Skeletal muscle tissue (tissue), 4 donors: ENCODE results near the gene EHMT2. TPM values are rescaled to one million over a fixed set of nuclear protein-coding genes. Genes with fewer than 3 reads are reported as not detected.
A peak's percentile ranks its signal among the peaks of the same experiment; 100 is the strongest.

ENCODE experiments used
- H3K27ac ChIP-seq: one replicate; pipeline ENCODE4 v1.7.0; 2013; ENCODE audit warnings: mild to moderate bottlenecking, low read depth, low read length, inconsistent platforms
- H3K27me3 ChIP-seq, 3 donors: one replicate each; pipeline ENCODE4 v1.7.0; 2013; ENCODE audit warnings: low read length in 3 of 3; ENCODE audit not compliant: control insufficient read depth in 3 of 3, insufficient read depth in 3 of 3
- H3K36me3 ChIP-seq, 3 donors: one replicate each; pipeline ENCODE4 v1.7.0; 2013; ENCODE audit warnings: low read length in 3 of 3; ENCODE audit not compliant: control insufficient read depth in 3 of 3, insufficient read depth in 3 of 3
- H3K4me1 ChIP-seq, 3 donors: one replicate each; pipeline ENCODE4 v1.7.0; 2013; ENCODE audit warnings: low read length in 3 of 3, mild to moderate bottlenecking in 3 of 3; ENCODE audit not compliant: control insufficient read depth in 3 of 3, insufficient read depth in 3 of 3
- H3K4me3 ChIP-seq, 3 donors: one replicate each; pipeline ENCODE4 v1.7.0; 2013; ENCODE audit warnings: low read length in 3 of 3
- H3K9ac ChIP-seq, 3 donors: one replicate each; pipeline ENCODE4 v1.7.0; 2013; ENCODE audit warnings: low read length in 3 of 3, mild to moderate bottlenecking in 3 of 3, moderate library complexity in 2 of 3, low read depth in 1 of 3
- H3K9me3 ChIP-seq, 3 donors: one replicate each; pipeline ENCODE4 v1.7.0; 2013; ENCODE audit warnings: low read length in 3 of 3; ENCODE audit not compliant: control insufficient read depth in 3 of 3
- total RNA-seq: library from RNA; depleted of rRNA; stranded (reverse); fragments of >200 nt; gene quantifications from one replicate; pipeline ENCODE4 v1.2.3, GENCODE V29; 2014
- donor health status: Osteomylitis.

EHMT2 gene
- total RNA-seq, 1 donor from 2014 or later: 24.0 TPM

- Histone ChIP-seq H3K27me3 (peaks cover 0 to 7% (median 0%) of the 10 kb centered on the region in 3 donors), H3K27ac (no peak overlapping the region), H3K36me3 (no peaks in the 10 kb centered on the region), H3K9me3 (no peaks in the 10 kb centered on the region), H3K4me3 (no peak overlapping the region), H3K9ac (no peak overlapping the region), H3K4me1 (peaks cover 13 to 19% (median 16%) of the 10 kb centered on the region in 3 donors)
These were observed 7.5 kb upstream of the EHMT2 start for GRCh38 chr6:31905041-31905440.

GRCh38 chr6:31903957-31904356, 6.5 kb upstream of the EHMT2 start:
- Histone ChIP-seq H3K27ac (no peak overlapping the region), H3K4me1 (peaks cover 13 to 22% (median 16%) of the 10 kb centered on the region in 3 donors)

GRCh38 chr6:31901953-31902643, 4.6 kb upstream of the EHMT2 start, which contains the start of gene ZBTB12:
Gene ZBTB12, minus strand, starts transcription at chr6:31902086. Its CDS starts 781 bp downstream, at chr6:31901305.
- H3K9me3 ChIP-seq: no peaks in the 10 kb centered on the region
- peak within 1 kb of the TSS; percentile 73 to 91 (median 86) for H3K4me3 ChIP-seq
- peak within 1 kb of the TSS; percentile 83 for H3K27ac ChIP-seq
- H3K9ac ChIP-seq: peak within 1 kb of the TSS; percentile 79 to 88 (median 84)
- H3K4me1 ChIP-seq: peaks cover 18 to 27% (median 25%) of the 10 kb centered on the region in 3 donors
- peaks cover 0 to 2% (median 0%) of the 10 kb centered on the region in 3 donors for H3K36me3 ChIP-seq
- H3K27me3 ChIP-seq: peaks cover 0 to 7% (median 0%) of the 10 kb centered on the region in 3 donors

More at GRCh38 chr6:31903957-31904356, 6.5 kb upstream of the EHMT2 start:
- Histone ChIP-seq H3K36me3 (no peaks in the 10 kb centered on the region), H3K9me3 (no peaks in the 10 kb centered on the region), H3K9ac (no peak overlapping the region), H3K27me3 (peaks cover 0 to 7% (median 0%) of the 10 kb centered on the region in 3 donors), H3K4me3 (no peak overlapping the region)

GRCh38 chr6:31901415-31901952, 4.0 kb upstream of the EHMT2 start:
- peak overlapping the region; percentile 23 to 91 (median 73) for H3K4me3 ChIP-seq
- H3K27me3 ChIP-seq: peaks cover 0 to 5% (median 0%) of the 10 kb centered on the region in 3 donors
- H3K9me3 ChIP-seq: no peaks in the 10 kb centered on the region
- H3K9ac ChIP-seq: peak overlapping the region; percentile 20 to 84 (median 38)
- H3K4me1 ChIP-seq: peaks cover 22 to 31% (median 28%) of the 10 kb centered on the region in 3 donors
- H3K27ac ChIP-seq: peak overlapping the region; percentile 83
- H3K36me3 ChIP-seq: peaks cover 0 to 2% (median 0%) of the 10 kb centered on the region in 3 donors

GRCh38 chr6:31900917-31901414, 3.5 kb upstream of the EHMT2 start:
- Histone ChIP-seq H3K9me3 (no peaks in the 10 kb centered on the region), H3K9ac (peak overlapping the region; percentile 20 to 84 (median 38)), H3K4me1 (peaks cover 25 to 33% (median 29%) of the 10 kb centered on the region in 3 donors), H3K4me3 (peak overlapping the region; percentile 23 to 91 (median 73)), H3K27me3 (no peaks in the 10 kb centered on the region), H3K27ac (peak overlapping the region; percentile 83), H3K36me3 (peaks cover 0 to 2% (median 2%) of the 10 kb centered on the region in 3 donors)

GRCh38 chr6:31899882-31900722, 2.6 kb upstream of the EHMT2 start:
- Histone ChIP-seq H3K4me3 (no peak overlapping the region), H3K4me1 (peaks cover 25 to 33% (median 29%) of the 10 kb centered on the region in 3 donors), H3K27ac (no peak overlapping the region), H3K9ac (no peak overlapping the region), H3K27me3 (no peaks in the 10 kb centered on the region), H3K36me3 (peaks cover under 1 to 10% (median 2%) of the 10 kb centered on the region in 3 donors), H3K9me3 (no peaks in the 10 kb centered on the region)

- H3K27me3 ChIP-seq: no peaks in the 10 kb centered on the region
- H3K9ac ChIP-seq: no peak overlapping the region
- no peaks in the 10 kb centered on the region for H3K9me3 ChIP-seq
- no peak overlapping the region for H3K27ac ChIP-seq
- peaks cover 5 to 12% (median 6%) of the 10 kb centered on the region in 3 donors for H3K36me3 ChIP-seq
- H3K4me1 ChIP-seq: peaks cover 25 to 33% (median 29%) of the 10 kb centered on the region in 3 donors
- H3K4me3 ChIP-seq: peak overlapping the region in 1 of 3 donors; percentile 100
These were observed 1.7 kb upstream of the EHMT2 start for GRCh38 chr6:31899215-31899614.

GRCh38 chr6:31898383-31899011, 999 bp upstream of the EHMT2 start:
- peak overlapping the region; percentile 70 for H3K27ac ChIP-seq

More at GRCh38 chr6:31898383-31899011, 999 bp upstream of the EHMT2 start:
- no peaks in the 10 kb centered on the region for H3K27me3 ChIP-seq
- peaks cover 25 to 33% (median 29%) of the 10 kb centered on the region in 3 donors for H3K4me1 ChIP-seq
- H3K4me3 ChIP-seq: peak overlapping the region; percentile 95 to 100 (median 99)
- peak overlapping the region; percentile 83 to 99 (median 97) for H3K9ac ChIP-seq
- peaks cover 5 to 13% (median 6%) of the 10 kb centered on the region in 3 donors for H3K36me3 ChIP-seq
- no peaks in the 10 kb centered on the region for H3K9me3 ChIP-seq
